HG03095 (cell line): ENCODE measurements around the gene PRKCA.

ENCODE experiments used
- ATAC-seq: cut with Tn5 transposase; IDR thresholded peaks from one replicate; pipeline ENCODE4 v1.9.1; 2021; ENCODE audit warnings: moderate library complexity; ENCODE audit not compliant: unreplicated experiment

Gene PRKCA

DNA sequence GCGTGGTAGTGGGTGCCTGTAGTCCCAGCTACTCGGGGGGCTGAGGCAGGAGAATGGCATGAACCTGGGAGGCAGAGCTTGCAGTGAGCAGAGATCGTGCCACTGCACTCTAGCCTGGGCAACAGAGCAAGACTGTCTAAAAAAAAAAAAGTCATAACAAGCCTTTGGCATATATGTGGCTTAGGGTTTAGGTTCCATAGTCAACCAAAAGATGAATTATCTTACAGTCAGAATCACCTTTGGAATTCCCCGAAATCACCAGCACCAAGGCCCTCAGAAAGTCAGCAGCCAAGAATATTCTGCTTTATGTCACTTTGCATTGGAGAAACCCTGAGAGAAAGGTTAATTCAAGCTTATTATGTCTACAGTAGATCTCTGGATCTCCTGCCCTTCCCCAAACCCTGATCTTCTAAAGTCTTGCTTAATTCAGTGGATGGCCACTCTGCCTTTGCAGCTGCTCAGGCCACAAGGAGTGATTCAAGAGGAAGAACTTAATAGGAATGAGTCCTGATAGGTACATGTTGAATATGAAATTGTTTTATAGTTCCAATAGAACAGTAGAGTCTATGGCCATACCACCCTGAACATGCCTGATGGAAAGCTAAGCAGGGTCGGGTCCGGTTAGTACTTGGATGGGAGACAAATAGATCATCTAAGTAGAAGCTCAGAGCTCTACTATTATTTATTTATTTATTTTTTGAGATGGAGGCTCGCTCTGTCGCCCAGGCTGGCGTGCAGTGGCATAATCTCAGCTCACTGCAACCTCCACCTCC is 336.5 kb downstream of the PRKCA start:
- no peak for ATAC-seq

DNA sequence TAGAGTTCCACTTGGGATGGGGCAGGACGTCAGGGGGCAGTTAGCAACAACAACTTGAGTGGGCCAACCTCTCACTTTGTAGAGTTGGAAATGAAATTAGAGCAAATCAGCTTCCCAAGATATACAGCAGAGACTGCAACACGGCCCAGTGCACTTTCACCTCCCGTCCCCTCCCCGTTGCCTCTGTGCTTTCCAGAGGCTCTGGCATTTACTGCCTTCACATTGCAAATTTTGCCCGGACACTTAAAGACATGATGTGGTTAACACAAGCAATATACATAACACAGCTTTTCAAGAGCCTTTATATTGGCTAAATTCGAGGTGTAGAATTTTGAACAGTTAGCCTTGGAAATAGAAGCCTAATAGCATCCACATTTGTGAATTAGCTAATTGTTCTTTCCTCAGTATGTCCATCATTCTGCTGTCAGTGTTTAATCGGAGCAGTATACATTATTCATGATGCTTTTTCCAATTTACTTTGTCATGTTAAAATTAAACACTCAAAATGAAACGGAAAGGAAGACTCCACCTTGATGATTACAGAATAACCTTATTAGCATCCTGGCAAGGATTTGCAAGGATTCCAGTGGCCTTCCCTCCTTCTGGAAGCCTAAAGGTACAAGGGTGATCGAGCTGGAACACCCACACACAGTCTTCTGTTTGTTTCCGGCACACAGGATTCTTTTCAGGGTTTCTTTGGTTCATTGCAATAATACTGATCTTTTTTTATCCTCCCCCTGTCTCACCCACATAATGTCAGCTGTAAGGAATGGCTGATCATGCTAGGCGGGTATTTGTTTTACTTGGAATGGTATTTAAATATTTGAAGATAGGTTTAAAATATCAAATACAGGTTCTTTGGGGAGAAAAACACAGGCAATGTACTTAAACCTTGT is 341.6 kb downstream of the PRKCA start:
- ATAC-seq = no peak

DNA sequence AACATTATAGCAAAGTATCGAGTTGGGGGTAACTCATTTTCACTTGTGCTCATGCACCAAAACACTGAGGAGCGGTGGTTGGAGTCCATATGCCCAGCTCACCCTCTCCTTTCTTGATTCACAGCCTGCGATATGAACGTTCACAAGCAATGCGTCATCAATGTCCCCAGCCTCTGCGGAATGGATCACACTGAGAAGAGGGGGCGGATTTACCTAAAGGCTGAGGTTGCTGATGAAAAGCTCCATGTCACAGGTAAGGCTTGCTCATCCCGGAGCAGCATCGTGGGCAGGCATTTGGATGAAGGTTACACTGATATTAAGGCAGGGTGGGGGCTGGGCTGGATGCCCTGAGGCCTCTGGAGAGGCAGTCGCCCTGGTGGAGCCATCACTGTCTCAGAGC is 342.8 kb downstream of the PRKCA start:
- no peak for ATAC-seq

DNA sequence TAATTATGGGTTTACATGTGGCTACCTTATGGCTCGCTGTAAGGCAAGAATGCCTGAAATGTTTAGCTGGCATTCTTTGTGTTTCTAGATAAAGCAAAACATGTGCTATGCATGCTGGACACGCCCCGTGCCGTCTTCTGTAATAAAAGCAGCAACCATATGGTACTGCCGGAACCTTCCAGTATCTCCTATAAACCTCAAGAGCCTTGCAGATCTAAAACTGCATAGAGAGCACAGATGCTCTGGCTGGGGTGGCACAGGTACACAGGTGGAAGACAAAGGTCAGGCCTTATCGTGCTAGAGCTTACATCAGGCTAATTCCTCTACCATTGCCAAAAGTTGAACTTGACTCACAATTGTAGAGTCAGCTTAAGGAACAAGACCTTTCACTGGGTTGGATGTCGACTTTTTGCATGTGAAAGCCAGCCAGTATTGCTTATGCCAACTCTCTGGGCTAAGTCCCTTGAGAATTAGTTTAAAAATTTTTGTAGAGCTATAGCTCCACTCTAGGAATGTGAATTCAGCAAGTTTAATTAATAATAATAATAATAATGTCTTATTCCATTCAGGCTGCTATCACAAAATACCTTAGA is 345.1 kb downstream of the PRKCA start:
- ATAC-seq = no peak

DNA sequence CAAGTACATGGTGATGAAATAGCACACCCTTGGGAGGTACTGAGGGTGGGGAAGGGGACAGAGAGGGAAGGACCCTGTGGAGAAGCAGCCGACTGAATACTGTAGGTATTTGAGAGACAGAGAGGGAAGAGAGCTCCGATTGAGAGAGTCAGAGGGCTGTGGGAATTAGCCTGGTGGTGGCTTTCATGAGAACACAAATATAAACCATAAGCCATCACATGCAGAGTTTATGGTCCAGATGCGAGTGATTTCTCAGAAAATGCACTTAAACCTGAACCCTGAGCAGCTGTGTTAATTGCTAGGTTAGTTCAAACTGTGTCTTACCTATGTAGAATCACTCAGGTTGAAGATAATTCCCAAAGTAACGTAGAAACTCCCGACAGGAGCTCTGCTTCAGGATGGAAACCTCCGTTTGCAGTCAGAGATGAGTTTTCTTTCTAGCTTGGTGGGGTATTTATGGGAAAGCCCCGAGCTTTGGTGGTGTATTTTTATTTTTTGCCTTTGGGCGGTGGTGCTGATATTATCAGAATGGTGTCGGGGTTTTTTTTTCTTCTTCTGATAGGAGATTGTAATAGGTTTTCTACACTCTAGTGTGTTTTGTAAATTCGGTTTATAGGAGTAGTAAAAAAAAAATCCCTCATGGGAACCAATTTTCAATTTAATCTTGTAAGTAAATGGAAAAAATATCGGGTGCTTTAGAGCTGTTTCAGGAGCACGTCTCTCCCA is 347.6 kb downstream of the PRKCA start:
- no peak for ATAC-seq

DNA sequence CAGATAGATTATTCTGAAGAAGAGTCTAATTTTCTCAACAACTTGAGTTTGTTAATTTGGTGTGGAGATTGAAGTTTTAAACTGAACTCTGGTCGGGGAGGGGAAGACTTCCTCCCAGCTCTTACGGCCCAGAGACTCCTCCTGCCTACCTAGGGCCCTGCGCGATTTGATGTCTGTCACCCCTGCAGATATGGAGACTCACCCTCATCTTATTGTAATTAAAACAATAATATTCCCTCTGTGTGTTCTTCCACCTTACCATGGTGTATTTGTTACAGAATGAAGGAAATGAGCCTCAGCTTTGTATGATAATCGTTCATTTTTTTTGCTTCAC is 348.1 kb downstream of the PRKCA start:
- ATAC-seq = no peak

DNA sequence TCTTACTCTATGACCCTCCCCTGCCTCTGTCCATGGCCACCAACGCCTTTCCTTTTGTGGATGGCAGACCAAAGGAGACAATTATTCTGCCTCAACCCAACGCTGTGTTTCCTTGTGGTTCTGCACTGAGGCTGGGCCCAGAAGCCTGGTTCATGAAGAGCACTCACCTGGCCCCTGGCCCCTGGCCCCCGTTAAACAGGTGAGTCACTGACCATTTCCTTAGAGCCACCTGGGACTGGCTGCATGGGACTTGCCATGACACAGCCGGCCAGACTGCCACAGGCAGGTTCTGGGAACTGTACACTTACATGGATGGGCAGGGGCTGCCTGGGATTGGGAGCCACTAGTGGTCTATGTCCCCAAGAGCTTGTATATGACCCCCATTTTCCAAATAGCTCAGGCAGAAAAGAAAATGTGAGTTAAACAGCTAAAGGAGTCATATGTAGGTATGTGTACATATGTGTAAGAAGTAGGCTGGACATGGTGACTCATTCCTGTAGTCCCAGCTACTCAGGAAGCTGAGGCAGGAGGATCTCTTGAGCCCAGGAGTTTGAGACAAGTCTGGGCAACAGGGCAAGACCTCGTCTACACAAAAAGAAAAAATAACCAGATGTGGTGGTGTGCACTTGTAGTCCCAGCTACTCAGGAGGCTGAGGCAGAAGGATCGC is 350.6 kb downstream of the PRKCA start:
- no peak for ATAC-seq

DNA sequence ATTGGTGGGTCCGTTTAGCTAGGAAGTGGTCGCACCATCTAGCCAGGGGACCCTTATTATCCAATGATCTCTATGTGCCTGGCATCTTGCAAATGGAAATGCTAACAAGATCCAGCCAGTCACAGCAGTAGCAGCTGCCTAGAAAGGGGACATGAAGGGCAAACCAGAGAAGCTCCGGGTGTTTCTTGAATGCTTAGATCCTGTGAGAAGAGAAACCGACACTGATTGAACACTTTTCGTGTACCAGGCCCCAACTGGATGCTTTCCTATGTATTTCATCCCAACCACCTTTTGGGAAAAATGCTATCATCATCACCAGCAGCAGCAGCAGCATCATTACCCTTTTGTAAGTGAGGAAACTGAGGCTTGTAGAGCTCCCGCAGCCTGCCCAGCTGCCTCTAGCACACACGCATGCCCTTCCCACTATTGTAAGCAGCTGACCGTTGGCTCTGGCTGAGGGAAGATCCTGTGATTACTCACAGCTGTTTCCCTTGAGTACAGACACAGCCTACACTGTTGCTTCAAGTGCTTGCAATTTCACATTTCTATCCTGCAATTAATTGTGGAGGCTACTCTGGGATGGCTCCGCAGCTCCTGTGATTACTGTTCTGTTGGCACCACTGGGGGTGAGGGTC is 351.8 kb downstream of the PRKCA start:
- no peak for ATAC-seq

DNA sequence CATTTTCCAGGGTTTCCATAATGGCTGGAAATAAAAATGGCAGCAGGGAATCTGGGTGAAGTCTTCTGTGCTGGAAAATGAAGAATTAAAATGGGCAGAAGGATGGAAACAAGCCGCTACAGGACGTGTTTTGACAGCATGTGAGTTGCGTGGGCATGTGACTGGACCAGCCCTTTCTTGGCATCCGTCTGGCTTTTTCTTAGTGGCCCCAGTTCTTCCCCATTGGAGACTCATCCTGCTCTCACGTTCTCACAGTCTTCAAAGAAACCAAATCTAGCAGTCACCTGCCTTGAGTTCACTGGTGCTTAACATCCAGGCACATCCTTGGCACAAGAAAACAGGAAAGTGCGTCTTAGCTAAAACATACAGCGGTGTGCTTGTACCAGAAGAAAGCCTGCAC is 352.4 kb downstream of the PRKCA start:
- ATAC-seq = no peak

DNA sequence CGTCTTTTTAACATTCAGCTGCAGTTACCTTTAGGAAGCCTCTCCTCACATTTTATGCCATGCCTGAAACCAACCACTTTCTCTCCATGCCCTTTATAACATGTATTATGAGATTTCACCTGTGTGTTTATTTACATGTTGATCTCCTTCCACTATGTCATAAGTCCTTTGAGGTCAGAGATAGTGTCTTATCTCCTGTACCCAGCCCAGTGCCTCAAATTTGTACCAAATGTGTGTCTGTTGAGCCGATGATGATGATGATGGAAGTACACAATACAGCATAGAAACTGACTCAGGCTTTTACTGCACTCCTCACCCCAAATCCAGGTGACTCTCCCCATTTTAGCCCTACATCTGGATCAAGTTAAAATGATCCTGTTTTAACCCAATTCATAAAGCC is 353.0 kb downstream of the PRKCA start:
- ATAC-seq = no peak

DNA sequence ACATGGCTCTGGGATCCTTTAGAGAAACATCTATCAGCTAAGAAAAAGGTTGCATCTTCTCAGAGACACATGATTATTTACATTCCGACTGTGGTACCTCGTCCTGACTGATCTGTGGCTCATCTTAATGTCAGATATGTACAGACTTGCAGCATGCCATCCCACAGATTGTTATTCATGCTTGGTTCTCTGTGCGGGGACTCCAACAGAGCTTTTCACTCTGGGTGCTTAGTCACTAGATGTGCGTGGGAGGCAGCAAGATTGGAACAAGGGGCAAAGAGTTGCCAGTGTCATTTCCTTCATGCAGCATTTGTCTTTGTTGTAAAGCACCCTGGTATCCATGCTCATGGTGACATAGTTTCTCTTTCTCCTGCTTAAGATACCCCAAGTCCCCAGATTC is 353.4 kb downstream of the PRKCA start:
- no peak for ATAC-seq

DNA sequence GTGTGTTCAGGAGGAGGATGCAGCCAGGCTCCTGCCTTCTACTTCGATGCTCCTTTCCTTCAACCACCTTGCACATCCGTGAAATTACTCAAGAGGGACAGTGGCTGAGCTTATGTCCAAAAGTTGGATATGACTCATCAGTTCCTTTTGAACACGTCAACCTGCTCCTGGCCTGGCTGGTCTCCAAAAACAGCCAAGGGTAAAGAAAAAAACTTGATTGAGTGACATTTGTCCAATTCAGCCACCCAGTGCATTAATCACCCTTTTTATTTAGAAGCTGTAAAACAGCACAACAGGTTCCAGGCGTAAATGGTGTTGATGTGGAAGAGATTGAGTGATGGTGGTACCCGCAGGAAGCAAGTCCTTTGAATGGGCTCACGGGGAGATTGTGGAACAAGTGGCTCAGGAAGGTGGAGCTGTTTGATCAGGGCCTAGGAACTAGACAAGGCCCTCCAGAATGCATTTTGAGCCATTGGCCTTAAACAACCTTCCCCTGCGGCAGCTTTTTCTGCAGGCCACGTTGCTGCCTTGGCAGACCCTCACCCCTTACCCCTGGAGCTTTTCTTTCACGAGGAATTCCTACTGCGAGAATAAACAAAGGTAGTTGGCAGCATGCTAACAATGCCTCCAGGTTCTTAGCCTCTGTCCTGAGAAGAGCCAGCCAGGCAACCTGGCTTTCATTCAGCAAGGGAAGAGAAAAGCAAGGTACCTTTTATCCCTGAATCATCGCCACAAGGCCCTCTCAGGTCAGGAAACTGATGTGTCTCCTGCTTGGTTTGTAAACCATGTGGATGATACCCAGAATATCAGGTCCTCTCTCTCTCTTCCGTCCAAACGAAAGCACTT is 359.2 kb downstream of the PRKCA start:
- no peak for ATAC-seq

DNA sequence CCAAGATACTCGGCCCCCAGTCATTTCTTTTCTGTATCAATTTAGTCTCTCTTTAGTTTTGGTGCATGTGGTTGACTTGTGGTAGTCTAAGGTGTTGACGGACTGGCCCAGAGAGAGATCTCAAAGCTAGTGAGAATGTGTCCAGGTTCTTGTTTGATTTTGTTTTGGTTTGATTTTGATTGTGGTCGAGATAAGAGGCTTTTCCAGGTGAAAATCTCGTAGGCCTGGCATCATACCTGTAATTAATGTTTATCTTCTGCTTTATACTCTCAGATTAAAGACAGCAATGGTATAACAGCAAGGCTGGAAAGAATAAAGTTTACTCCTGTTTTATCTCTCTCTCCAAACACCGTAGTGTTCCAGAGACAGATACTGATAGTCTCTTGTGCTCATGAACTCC is 360.1 kb downstream of the PRKCA start:
- no peak for ATAC-seq

DNA sequence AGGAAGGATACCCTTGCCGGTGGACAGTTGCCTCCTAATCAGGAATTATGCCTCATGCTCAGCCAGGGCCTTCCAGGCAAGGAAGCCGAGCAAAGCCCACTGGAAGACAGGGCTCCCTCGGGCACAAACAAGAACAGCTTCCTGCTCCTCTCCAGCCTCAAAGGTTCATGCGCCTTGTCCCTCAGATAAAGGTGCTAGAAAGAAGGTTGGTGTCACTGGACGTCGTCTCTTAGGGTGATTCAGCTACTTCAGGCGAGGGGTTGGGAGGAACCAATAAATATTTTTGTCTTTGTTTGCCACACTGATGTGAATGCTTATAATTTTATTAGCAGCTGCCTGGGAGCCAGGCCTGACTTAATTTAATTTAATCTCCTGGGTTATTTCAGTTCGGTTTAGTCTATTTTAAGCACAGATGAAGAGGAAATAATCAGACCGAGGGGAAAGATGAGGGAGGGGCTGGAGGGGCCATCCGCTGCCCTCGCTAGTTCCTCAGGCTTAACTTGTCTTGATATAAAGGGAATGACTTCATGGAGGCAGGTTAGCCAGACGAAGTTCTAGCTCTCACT is 360.7 kb downstream of the PRKCA start:
- no peak for ATAC-seq

DNA sequence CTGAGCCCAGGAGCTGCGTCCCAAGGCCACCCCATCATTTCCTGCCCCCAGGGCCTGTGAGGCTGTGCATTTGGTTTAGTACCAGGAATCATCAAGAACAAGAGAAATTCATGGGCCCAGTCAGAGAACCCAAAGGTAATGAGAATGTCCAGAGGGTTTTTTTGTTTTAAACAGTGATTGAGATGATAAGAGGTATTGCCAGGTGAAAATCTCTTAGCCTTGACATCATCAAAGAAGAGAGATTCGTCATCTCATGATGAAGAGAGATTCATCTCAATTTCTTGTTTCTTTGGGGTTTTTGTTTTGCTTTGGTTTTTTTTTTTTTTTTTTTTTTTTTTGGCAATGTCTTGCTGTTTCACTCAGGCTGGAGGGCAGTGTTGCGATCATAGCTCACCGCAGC is 361.9 kb downstream of the PRKCA start:
- no peak for ATAC-seq

DNA sequence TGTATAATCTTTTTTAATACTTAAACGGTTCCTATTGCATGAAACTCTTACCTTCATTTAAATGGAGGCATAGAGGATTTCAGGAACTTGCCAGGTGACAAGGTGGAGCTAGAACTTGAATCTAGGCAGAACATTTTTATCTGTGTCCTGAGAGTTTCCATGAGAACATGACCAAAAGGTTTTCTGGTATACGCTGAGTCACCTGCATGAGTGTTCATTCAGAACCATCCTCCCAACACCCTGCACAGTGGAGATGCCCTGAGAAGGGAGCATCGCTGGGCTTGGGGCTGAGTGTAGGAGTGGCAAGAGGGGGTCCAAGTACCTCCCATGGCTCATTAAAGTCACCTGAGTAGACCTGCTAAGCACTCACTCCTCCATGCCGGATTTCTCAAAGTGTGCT is 362.8 kb downstream of the PRKCA start:
- ATAC-seq = no peak

DNA sequence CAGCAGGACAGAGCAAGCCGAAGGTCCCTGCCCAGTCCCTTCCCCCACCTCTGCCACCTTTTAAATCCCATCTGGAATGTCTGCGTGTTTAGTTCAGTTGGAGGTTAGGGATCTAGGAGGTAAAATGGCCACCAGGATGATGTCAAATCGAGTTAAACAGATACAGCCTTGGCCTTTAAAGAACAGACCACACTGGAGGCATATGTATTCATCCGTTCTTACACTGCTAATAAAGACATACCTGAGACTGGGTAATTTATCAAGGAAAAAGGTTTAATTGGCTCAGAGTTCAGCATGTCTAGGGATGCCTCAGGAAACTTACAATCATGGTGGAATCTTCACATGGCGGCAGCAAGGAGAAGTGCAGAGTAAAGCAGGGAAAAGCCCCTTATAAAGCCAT is 364.7 kb downstream of the PRKCA start:
- ATAC-seq = no peak

DNA sequence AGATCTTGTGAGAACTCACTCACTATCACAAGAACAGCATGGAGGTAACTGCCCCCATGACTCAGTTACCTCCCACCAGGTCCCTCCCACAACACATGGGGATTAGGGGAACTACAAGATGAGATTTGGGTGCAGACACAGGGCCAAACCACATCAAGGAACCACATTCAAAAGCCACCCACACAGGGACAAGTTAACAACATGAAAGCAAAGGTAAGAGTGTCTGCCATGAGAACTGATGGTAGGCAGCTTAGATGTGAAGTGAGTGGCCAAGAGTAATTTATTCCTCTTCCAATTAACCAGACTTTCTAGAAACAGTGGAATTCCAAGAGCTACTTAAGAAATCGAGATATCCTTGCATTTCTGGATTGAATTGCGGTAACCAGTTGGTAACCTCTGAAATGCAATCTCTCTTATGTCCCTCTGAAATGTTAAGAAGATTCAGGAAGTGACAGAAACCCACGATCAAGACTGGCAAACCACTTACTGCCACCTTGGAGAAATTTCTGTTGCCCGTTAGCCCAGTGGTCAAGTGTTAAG is 365.1 kb downstream of the PRKCA start:
- ATAC-seq = no peak

DNA sequence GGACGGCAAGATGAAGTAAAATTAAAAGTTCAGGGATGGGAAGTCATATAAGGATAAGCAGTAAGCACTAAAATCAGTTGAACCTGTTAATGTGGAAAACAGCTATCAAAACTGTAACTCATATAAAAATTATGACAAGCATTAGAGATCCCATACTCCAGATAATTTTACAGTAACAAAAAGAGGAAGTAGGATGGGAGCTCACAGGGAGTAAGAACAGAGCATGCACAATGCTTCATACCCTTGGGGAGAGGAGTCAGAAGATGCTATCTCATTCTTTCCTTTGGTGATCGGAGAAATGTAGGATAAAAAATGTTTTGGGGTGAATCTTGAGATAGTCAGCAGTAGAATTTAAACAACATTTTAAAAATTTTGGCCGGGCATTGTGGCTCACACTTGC is 367.8 kb downstream of the PRKCA start:
- ATAC-seq = no peak
